SK-N-MC (cell line): Measurements from ENCODE around the gene AKR1C4.

Experiments used
- EZH2 ChIP-seq: fragments of 200-600 bp; sonication (generic); IDR thresholded peaks from one replicate; pipeline ENCODE4 v1.6.1; 2017; ENCODE audit warnings: antibody characterized with exemption
- FOXP2 ChIP-seq: optimal IDR thresholded peaks from 2 replicates; pipeline ENCODE3; 2011; ENCODE audit warnings: mild to moderate bottlenecking, moderate library complexity; ENCODE audit not compliant: insufficient read depth; ENCODE audit errors: extremely low read length, control extremely low read depth

DNA sequence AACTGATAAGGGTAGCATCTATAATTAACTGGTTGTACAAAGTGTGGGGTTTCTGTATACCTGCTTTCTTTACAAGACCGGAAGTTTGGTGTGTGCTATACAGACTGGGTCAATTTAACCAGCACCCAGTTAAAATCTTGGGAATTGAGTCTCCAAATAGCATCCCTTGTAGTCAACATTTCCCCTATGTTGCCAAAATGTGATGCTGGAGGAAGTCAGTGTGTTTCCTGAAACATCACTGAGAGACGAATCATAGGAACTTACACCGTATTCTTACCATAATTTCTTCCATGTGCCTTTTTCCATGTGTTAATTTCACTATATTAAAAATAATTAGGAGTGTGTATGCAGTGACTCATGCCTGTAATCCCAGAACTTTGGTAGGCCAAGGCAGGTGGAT is 1.7 kb downstream of the AKR1C4 start:
- TF ChIP-seq EZH2 (no peak), FOXP2 (no peak)
